Adipocyte (in vitro differentiated cells): ENCODE measurements around the gene OBSCN.

Source experiments
- DNase-seq: peaks from one replicate; pipeline ENCODE4 v3.0.0-alpha.2; 2015; ENCODE audit warnings: low read depth
- H3K27me3 ChIP-seq: replicated peaks from 2 replicates; pipeline ENCODE4 v1.7.0; 2013; ENCODE audit warnings: mild to moderate bottlenecking, low read length, moderate library complexity; ENCODE audit not compliant: control insufficient read depth, insufficient read depth
- H3K36me3 ChIP-seq: 2 replicates; pipeline ENCODE4 v1.7.0; 2013; ENCODE audit warnings: low read length, mild to moderate bottlenecking, moderate library complexity; ENCODE audit not compliant: control insufficient read depth, insufficient read depth, severe bottlenecking
- H3K4me1 ChIP-seq: 2 replicates; pipeline ENCODE4 v1.7.0; 2013; ENCODE audit warnings: mild to moderate bottlenecking, low read length, moderate library complexity; ENCODE audit not compliant: control insufficient read depth, insufficient read depth
- H3K4me3 ChIP-seq: 2 replicates; pipeline ENCODE4 v1.7.0; 2013; ENCODE audit warnings: mild to moderate bottlenecking, low read length, moderate library complexity
- H3K9ac ChIP-seq: 2 replicates; pipeline ENCODE4 v1.7.0; 2013; ENCODE audit warnings: mild to moderate bottlenecking, low read length, moderate library complexity
- H3K9me3 ChIP-seq: 2 replicates; pipeline ENCODE4 v1.7.0; 2013; ENCODE audit warnings: mild to moderate bottlenecking, low read length, moderate library complexity; ENCODE audit not compliant: control insufficient read depth

OBSCN gene

DNA sequence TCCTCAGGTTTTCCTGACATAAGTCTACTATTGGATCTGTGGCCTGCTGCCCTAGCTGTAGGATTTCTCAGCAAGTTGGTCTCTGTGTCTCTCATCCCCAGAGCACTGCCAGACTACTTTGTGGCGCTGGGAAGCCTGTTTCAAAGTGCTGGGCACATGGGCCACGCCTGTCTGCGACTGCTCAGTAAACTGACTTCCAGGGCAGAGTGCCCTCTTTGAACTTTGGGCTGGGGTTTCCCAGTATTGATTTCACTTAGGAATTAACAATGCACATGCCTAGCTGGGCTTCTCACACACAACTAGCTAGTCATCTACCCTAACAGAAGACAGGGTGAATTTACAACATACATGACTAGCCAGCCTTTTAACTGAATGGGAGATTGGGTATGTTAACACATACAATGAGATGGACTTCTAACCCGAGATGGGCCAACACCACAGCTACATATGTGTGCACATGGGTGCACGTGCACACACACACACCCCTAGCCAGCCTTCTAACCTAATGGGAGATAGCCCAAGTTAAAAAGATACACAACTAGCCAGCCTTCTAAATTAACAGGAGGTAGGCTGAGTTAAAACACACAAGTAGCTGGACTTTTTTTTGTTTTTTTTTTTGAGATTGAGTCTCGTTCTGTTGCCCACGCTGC is 215.7 kb downstream of the OBSCN start:
- Histone ChIP-seq H3K4me1 (no peaks in the 10 kb centered on the region), H3K27me3 (no peaks in the 10 kb centered on the region), H3K9ac (no peak overlapping the region), H3K9me3 (no peaks in the 10 kb centered on the region), H3K4me3 (no peak overlapping the region), H3K36me3 (no peaks in the 10 kb centered on the region)
- no peak for DNase-seq

DNA sequence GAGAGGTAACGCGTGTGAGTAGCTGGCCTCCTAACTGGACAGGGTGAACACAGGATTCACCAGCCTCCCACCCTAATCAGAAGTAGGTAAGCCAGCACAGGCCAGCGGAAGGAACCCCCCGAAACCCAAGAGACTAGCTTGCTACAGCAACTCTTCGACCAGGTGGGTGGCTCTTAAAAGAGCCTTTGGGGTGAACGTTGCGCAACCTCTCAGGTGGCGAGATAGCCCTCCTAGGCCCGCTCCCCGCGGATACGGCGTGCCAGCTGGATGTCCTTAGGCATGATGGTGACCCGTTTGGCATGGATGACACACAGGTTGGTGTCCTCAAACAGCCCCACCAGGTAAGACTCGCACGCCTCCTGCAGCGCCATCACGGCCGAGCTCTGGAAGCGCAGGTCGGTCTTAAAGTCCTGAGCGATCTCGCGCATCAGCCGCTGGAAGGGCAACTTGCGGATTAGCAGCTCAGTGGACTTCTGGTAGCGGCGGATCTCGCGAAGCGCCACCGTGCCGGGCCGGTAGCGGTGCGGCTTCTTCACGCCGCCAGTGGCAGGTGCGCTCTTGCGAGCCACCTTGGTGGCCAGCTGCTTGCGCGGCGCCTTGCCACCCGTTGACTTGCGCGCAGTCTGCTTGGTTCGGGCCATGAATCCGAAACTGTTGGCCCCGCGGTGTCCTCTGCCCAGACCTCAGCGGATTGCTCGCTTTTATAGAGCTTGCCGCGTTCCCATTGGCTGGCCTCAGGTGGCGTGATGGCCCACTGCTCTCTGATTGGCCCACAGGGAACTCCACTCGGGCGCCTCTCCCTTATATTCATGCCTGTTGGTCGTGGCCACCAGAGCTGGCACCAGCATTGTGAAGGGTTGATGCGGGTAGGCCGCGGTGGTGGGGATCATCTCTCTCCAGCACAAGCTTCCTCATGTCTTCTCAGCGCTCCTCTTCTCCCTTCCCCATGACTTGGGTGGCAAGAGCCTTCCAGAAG is 217.1 kb downstream of the OBSCN start:
- H3K4me1 ChIP-seq = no peaks in the 10 kb centered on the region

DNA sequence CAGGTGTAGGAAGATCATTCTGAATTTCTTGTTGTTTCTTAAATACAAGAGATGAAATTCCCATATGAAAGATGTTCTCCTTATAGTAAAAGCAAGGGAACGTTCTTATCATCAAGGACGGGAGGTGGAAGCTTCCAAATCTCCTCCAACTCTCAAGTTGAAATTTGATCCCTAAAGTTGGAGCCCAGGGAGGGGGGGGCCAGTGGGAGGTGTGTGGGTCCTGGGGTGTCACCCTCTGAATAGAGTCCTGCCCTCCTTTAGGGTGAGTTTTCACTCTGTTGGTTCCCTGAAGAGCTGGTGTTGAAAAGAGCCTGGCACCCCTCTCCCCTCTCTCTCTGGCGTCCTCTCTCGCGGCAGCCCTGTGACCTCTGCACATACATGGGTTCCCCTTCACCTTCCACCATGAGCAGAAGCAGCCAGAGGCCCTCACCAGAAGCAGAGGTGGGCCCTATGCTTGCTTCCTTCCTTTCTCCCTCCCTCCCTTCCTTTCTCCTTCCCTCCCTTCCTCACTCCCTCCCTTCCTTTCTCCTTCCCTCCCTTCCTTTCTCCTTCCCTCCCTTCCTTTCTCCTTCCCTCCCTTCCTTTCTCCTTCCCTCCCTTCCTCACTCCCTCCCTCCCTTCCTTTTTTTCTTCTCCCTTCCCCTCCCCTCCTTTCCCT is 218.8 kb downstream of the OBSCN start:
- no peaks in the 10 kb centered on the region for H3K4me1 ChIP-seq
- H3K36me3 ChIP-seq = no peaks in the 10 kb centered on the region
- DNase-seq = no peak
- no peak overlapping the region for H3K4me3 ChIP-seq
- peaks cover 3% of the 10 kb centered on the region for H3K27me3 ChIP-seq
- H3K9me3 ChIP-seq = no peaks in the 10 kb centered on the region
- H3K9ac ChIP-seq = no peak overlapping the region

More for the DNA sequence above, 217.1 kb downstream of the OBSCN start:
- no peak overlapping the region for H3K4me3 ChIP-seq
- no peak overlapping the region for H3K9ac ChIP-seq
- no peaks in the 10 kb centered on the region for H3K9me3 ChIP-seq
- H3K27me3 ChIP-seq = peaks cover 3% of the 10 kb centered on the region
- no peaks in the 10 kb centered on the region for H3K36me3 ChIP-seq
- no peak for DNase-seq

DNA sequence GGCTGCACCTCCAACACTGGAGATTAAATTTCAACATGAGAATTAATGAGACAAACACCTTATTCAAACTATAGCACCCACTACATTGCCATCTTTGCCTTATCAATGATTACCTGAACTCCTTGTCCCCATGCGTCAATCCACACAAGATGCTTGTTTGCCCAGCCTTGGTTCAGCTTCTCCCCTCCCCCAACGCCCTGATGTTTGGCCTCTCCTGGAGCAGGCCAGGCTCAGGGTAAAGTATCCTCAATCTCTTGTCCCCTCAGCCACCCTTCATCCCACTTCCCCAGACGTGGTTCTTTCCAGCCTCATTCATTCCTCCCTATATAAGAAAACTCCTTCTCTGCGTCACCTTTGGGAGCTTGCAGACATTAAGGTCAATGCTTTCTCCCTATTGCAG is 220.6 kb downstream of the OBSCN start:
- DNase-seq = no peak
- Histone ChIP-seq H3K36me3 (no peaks in the 10 kb centered on the region), H3K4me1 (no peaks in the 10 kb centered on the region), H3K9me3 (no peaks in the 10 kb centered on the region), H3K9ac (no peak overlapping the region), H3K4me3 (no peak overlapping the region), H3K27me3 (peaks cover 3% of the 10 kb centered on the region)
